Measurements from ENCODE around the gene IL18R1.

GRCh38 chr2:102435741-102436140 is 80.1 kb downstream of the IL18R1 start:
- no peak for TF ChIP-seq CTCF (conservative IDR thresholded peaks at IDR 0.05)
- no peak for TF ChIP-seq EZH2 (IDR thresholded peaks at IDR 0.05; ENCODE audit: low read depth)

Measured in PC-9 (cell line).